ENCODE data around the gene RNF215.

The RNF215 gene

DNA sequence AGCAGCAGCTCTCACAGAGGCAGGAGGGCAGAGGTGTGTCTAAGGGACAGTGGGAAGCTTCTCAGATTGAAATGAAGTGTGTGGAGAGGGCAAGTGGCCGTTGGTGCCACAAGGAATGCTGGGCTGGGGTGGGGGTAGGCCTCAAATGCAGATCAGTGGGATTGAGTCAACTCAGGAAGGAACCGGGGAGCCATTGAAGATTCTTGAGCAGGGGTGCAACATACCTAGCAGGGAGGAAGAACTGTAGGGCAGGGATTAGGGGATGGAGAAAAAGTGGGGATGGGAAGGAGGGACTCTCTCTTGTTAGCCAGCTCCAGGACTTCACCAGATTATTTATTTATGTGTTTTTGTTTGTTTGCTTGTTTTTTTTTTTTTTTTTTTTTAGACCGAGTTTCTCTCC lies 6.7 kb upstream of the RNF215 start:
- FAIRE-seq: no peak

DNA sequence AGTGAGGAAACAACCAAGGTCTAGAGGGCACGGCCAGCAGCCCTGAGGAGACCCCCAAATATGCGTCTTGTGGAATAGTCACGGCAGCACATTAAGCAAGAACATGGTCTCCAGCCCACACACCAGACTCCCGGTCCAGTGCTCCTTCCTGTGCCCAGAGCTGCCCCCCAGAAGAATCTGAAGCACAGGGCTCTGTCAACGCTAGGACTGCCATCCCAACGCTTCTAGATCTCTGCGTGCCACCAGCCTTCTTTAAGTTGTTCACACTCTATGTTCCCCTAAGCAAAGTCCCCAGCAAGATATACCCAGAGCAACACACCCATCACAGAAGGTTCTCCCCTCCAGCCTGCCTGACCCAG lies 6.1 kb upstream of the RNF215 start:
- no peak for FAIRE-seq

DNA sequence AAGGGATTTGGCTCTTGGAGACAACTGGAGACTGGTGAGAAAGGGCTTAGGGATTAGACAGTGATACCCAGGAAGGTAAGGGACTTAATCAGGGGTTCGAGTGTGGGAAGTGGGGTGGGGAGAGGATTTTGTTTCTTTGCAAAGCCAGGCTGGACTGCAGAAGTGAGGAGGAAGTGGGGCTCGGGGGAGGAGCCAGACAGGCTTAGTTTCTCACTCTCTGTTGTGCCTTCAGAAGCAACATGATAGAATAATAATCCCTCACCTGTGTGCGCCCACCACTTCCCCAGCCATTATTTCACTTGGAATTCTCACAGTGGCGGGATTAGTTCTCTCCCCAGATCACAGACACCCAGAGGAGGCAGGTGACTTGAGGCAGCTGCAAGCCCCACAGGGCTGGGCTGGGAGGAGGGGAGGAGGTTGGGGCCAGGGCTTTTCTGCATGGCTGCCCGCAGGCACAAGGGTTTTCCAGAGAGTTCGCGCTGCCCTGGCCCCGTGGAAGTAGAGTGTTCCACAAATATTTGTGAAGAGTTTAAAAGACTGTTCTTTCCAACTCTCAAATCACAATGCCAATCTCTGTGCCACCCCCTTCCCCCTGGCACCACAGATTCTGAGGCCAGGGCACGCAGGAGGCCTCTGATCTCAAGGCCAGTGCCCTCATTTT lies 5.6 kb upstream of the RNF215 start:
- no peak for FAIRE-seq

DNA sequence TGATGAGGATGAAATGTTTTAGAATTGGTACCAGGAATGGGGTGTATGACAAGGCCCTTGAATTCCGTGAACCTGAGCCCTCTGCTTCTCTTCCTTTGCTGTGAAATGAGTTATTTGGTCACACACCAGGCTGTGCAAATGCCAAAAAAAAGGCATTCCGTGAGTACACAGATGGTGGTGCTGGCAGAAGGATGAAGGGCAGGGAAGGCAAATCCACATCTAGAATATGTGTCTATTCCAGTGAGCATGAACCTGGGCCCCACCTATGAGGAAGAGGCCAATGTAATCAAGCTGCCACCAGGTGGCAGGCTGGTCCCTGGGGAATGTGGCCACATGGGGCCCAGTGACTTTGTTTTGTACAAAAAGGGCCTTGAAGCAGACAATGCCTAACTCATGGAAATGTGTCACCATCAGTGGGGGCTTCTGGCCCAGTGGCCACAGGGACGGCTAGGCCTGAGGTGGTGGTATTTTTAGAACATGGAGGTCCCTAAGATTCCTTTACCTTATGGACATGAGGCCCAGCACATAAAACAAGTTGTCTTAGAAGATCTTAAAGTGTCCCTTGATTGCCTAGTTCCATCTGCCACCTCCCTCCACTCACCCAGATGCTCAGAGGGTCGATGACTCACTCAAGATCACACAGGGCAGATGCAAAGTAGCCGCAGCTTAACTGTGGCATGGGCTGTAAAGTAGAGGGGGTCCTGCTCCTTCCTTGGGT lies 3.9 kb upstream of the RNF215 start:
- no peak for FAIRE-seq

DNA sequence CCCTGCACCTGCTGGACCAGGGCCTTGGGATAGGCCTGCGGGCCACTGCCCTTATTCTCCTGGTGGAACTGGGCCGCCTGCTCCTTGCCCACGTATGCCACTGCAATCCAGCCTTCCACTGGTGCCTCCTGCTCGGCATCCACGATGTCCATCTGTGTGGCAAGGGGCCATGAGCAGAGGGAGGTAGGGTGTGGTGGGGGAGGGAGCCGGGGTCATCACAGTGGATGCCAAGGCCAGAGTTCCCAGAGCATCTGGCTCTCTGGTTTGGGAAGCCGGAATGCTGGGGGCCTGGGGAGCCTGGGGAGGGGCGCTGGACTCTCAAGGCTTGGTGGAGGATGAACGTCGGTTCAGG lies 627 bp downstream of the RNF215 start:
- FAIRE-seq: no peak

DNA sequence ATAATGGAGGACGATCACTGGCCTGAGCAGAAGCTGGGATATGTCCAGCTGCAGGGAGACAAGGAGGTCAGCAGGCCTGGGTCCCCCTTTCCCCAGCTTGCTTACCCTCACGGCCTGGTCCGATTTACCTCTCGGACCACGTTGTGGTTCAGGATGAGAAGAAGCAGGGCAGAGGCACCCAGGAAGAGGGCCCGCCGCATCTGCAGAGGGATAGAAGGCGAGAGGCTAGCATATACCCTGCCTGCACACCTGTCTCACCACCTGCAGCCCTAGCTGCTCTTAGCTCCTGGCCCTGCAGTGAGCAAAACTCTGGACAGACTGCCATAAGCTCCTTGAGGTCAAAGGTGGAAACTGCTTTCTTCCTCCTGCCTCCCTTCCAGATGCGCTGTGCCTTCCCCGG lies 1.3 kb downstream of the RNF215 start:
- no peak for FAIRE-seq

DNA sequence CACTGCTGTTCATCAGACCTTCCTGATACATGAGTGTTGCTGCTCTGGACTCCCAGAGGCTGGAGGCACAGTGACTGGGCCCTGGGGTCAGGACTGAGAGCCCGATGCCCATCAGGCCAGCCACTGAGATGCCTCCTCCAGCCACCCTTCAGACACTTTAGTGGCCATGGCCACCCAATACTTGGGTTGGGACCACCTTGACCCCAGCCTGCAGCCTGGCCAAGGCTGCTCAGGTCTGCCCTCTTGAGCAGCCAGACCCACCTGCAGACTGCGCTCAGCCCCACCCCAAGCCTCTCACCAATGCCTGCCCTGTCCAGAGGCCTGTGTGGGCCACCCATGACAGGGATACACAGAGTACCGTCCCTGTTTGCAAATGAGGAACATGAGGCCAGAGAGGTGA lies 4.2 kb downstream of the RNF215 start:
- no peak for FAIRE-seq

DNA sequence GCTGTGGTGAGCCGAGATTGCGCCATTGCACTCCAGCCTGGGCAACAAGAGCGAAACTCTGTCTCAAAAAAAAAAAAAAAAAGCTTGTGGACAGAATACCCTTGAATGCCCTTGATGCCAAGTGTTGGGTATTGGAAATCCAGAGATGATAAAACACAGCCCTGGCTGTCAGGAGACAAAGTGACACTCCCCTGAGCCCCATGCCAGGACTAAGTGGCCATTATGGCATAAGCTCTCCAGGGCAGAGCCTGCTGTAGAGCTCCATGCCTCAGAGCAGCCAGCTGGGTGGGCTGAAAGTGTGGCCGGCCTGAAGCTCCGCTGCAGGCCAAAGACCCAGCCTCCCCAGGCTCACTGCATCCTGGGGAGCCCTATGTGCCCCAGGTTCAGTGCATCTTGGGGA lies 4.9 kb downstream of the RNF215 start:
- no peak for FAIRE-seq

DNA sequence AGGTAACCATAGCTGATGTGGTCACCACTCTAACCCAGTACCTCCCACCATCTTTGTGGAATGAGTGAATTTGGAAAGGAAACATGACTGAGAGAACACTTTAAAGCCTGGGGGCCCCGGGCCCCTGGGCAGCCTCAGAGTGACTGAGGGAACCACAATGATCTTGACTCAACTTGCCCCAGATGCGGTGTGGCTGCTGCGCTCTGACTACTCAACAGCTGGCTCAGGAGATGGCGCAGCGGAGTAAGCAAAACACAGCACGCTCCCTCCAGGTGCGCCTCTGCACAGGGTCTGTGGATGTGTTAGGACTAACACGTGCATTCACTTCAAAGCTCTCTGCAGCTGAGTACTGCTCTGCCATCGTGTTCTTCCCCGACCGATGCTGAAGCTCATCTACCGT lies 5.9 kb downstream of the RNF215 start:
- no peak for FAIRE-seq

DNA sequence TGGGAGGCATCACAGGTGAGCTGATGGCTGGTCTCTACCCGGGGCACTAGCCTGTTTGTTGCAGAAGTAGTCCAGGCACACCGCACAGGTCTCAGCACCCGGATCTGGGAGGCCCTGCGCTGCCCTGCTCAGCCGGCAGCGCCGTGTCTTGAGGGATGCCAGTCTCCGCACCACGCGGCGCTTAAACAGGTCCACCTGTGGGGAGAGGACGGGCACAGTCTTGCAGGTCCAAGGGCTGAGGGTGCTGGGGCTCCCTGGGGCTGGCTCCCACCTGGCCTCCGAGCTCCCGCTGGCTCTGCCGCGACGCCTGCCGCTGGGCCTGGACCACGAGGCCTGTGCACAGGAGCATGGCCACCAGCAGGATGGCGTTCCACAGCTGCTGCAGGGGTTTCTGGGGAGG lies 7.2 kb downstream of the RNF215 start:
- no peak for FAIRE-seq

DNA sequence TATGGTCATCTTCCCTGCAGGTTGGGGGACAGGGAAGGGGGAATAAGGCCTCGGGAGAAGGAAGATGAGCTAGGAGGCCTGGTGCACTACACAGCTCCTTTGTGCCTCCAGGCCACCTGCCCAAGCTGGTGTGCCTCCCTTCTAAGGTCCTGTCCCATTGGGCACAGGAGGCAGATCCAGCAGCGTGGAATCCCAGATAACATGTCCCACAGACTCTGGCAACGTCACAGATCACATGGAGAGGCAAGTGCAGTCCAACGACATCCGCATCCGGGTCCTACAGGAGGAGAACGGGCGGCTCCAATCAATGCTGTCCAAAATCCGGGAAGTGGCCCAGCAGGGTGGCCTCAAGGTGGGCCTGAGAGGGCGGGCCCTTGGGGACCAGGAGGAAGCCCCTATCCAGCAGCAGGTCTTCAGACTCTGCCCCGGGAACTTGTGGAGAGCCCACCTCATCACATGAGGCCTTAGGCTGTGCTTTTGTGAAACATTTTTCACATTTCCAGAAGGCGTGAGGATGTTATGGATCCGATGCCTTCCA lies 11.8 kb downstream of the RNF215 start:
- no peak for FAIRE-seq

DNA sequence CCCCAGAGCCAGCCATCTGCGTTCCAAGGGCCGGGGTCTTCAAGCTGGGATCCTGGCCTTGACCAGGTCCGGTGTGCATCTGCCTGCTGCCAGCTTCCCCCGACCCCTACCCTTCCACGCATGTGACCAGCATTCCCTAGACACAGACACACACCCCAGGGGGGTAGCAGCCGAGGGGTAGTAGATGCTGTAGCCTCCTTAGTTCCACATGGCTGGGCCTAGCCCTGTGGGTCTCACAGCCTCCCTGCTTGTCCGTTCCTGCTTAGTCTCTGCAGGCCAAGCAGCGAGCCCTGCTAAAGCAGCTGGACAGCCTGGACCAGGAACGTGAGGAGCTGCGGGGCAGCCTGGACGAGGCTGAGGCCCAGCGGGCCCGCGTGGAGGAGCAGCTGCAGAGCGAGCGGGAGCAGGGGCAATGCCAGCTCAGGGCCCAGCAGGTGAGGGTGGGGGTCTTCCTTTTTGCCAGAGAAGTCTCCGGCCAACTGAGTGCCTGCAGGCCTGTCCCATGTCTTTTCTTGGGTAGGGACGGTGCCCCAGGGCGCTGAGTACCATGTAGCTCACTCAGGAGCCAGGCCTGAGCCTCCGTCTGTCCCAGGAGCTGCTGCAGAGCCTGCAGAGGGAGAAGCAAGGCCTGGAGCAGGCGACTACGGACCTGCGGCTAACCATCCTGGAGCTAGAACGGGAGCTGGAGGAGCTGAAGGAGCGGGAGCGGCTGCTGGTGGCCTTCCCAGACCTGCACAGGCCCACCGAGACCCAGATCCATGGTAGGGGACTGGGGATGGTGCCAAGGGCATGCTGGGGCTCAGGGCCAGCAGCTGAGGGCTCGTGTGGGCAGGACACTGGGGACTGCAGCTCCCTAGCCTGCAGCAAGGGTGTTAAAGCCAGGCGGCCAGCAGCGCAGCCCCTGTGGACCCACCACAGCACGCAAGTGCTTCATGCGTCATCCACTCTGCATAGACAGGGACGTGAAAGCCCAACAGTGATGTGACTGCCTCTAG lies 13.6 kb downstream of the RNF215 start:
- FAIRE-seq: no peak

DNA sequence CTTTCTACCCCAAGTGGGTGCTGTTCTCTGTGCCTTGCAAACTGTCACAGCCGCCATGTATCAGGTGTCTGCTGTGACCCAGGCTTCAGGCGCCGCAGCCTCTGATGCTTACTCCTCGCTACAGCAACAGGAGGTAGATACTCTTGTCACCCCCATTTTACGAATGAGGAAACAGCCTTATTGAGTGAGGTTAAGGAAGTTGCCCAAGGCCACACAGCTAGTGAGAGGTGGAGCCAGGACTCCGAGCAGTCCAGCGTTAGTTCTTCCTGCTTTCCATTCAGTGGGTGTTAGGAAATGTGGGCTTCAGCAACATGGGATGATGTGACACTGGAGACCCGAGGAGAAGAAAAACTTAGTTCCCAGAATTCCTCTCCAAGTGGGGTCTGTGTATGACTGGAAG lies 14.3 kb downstream of the RNF215 start:
- no peak for FAIRE-seq

DNA sequence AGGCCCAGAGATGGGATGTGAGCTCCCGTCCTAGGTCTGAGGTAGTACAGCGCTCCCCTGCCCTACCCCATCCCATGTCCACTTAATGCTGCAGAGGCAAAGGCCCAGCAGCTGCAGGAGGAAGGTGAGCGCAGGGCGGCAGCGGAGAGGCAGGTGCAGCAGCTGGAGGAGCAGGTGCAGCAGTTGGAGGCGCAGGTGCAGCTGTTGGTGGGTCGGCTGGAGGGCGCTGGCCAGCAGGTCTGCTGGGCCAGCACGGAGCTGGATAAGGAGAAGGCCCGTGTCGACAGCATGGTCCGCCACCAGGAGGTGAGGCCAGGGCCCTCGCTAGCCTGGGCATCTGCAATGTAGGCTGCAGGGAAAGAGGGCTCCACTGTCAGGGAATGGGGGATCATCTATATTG lies 15.2 kb downstream of the RNF215 start:
- FAIRE-seq: no peak

DNA sequence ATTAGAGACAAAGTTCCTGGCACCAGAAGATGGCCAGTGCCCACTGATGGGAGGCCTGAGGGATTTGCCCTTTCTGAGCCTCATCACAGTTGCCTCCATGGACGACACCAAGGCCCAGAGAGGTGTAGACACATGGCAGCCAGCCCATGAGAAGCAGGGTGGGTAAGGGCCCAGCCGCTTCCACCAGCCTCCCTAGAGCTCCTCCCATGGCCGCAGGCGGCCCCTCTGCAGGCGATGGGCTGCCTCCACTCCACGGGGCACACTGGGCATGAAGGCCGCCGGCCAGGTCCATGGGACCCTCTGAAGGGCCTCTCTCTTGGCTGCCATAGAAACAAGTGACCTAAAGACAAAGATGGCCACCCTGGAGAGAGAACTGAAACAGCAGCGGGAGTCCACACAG lies 15.9 kb downstream of the RNF215 start:
- no peak for FAIRE-seq

DNA sequence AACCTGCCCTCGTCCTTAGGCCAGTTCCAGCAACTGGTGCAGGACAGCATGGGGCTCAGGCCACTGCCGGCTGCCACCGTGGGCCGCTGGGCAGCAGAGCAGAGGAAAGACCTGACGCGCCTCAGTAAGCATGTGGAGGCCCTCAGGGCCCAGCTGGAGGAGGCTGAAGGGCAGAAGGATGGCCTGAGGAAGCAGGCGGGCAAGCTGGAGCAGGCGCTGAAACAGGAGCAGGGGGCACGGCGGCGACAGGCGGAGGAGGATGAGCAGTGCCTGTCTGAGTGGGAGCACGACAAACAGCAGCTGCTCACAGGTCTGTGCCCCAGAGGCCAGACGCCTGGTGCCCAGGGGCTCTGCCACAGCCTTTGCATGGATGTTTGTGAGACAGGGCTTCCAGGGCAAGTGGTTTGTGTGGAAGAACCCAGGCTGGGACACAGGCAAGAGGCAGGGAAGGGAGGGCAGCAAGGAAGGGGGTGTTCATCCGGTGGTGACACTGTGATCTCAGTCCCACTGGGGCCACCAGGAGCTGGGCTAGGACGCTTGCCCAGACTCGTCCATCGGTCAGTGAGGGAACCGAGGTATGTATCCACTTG lies 16.5 kb downstream of the RNF215 start:
- no peak for FAIRE-seq

DNA sequence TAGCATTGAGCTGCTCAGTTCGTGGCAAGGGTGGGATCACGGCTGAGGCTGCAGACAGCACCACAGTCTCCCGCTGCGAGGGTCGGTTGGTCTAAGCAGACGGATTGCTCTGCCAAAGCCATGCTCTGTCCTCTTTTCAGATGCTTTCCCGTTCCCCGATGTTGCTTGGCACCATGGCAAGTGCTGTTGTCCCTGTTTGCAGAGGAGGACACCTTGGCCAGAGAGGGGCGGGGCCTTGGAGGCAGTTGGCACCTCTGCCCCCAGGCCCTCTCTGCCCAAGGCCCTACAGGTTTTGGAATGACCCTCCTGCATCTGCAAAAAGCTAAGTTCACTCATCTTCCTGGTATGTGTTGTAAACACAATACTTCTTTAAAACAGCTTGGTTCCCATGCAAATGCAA lies 18.8 kb downstream of the RNF215 start:
- no peak for FAIRE-seq

DNA sequence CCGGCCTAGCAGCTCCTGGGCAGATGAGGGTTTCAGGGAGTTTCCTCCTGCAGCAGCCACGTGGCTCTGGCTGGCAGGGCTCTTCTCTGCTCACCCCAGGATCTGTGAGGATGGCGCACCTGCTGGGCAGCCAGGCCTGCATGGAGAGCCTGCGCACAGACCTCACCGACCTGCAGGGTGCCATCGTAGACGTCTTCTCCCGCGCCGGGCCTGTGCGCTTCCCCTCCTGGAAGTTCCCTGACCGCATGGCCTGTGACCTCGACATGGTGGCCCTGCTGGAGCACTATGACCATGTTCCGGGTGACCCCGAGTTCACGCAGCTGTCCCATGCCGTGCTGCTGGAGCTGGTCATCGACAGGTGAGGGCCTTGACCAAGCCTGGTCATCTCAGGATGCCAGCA lies 21.3 kb downstream of the RNF215 start:
- FAIRE-seq: no peak

DNA sequence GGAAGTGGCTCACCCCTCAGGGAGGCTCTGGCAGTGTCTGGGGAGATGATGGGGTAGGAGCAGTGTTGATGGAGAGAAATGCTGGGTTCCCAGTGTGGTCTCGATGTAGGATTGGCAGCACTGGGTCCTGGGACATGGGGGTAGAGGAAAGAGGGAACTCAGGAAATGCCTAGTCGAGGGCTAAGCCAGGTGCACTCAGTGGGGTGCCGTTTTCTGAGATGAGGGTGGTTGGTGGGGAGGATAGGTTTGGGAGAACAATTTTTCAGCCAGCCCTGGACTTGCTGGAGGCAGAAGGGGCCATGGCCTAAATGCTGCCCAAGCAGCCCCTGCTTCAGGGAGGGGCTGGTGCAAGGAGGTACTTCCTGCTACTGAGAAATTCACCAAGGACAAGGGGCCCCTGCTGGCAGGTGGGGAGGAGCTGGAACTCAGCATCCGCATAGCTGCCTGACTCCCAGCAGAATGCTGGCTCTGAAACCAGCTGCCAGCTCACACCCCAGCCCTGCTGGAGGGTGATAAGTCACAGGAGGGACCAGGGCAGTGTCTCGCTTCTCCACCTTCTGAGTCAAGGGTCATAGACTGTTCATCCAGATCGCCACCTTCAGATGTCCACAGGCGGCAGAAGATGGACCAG lies 24.4 kb downstream of the RNF215 start:
- FAIRE-seq: no peak

DNA sequence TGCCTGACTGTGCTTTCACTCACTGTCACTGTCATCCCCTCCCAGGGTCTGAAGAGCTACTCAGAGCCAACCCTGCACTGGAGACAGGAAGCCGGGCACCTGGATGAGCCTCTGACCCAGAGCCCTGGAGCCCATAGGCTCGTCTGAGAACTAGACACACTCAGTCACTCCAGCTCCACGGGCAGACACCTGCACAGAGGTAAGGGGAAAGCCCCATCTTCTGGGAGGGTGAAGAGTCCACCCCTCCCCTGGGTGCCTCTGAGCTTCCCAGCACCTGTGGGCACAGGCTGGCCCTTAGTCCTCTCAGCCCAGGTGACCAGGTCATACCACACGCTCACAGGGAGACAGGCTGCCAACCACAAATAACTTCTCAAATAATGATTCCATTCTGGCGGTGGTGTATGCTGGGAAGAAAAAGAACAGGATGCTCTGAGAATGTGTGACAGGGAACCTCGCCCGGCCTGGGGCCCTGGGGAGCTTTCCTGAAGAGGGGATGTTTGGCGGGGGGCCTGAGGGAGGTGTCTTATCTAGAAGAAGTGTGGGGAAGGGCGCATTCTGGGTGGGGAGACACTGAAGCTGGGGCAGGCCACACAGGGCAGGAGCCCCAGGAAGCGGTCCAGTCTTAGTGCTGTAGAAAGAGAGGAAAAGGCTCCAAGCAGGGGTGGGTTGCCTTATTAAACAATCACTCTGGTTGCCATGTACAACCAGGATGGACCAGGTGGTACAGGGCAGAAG lies 25.1 kb downstream of the RNF215 start:
- FAIRE-seq: no peak

DNA sequence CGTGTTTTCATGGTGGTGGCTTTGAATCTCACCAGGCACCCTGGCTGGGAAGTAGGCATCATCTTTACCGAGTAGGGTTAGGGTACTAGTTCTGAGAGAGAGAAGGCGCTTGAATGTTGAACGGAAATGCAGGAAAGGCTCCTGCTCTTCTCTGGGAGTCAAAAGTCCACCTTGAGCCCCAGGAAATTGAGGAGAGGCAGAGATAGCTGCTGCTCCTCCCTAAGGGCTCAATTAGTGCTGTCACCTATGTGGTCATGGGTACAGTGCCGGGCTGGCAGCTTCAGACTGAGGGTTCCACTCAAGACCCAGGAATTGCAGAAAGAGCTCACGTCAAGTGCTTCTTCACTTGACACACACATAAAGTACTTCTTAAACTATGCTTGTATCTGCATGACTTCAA lies 28.7 kb downstream of the RNF215 start:
- FAIRE-seq: no peak

DNA sequence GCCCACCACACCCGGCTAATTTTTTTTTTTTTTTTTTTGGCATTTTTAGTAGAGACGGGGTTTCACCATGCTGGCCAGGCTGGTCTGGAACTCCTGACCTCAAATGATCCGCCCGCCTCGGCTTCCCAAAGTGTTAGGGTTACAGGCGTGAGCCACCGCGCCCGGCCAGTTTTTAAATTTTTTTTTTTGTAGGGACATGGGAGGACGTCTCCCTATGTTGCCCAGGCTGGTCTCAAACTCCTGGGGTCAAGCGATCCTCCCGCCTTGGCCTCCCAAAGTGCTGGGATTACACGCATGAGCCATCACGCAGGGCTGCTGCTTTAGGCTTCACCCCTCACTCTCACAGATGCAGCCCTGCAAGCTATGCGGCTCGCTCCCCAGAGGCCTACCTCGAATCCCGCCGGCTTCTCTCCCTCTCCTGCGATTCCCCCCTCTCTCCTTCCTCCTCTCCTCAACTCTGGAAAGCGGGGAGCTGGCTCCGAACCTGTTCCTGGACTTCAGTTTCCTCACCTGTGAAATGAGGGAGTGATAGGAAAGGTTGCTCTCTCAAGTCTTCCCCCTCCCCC lies 29.5 kb downstream of the RNF215 start:
- FAIRE-seq: no peak

Measured in islet of Langerhans (tissue), 1 donor.